Prostate gland (tissue), 2 donors: ENCODE results near the gene MCRIP2. TPM values are rescaled to one million over a fixed set of nuclear protein-coding genes. Genes with fewer than 3 reads are reported as not detected.
"Not testable (repeated sequence)": the region's sequence is repeated elsewhere in the genome, so short reads cannot be mapped to it uniquely, and the experiment has no call there.

Source experiments
- DNase-seq: peaks from one replicate; pipeline ENCODE4 v3.0.0-alpha.2; 2019; ENCODE audit warnings: low spot score
- H3K27ac ChIP-seq, 2 donors: fragments of 200-600 bp; sonication (generic); 2 replicates each; pipeline ENCODE4 v1.5.1; 2017 to 2019
- H3K27me3 ChIP-seq: fragments of 200-600 bp; sonication (generic); replicated peaks from 2 replicates; pipeline ENCODE4 v1.5.1; 2019; ENCODE audit not compliant: insufficient read depth
- H3K36me3 ChIP-seq, 2 donors: fragments of 200-600 bp; sonication (generic); 1 replicate in 1 of 2; 2 replicates in 1 of 2; pipeline versions ENCODE4 v1.5.1 to v1.8.1; 2017 to 2019
- H3K4me1 ChIP-seq: fragments of 200-600 bp; sonication (generic); replicated peaks from 2 replicates; pipeline ENCODE4 v1.5.1; 2019
- H3K4me3 ChIP-seq, 2 donors: fragments of 200-600 bp; sonication (generic); 2 replicates each; pipeline ENCODE4 v1.5.1; 2017 to 2019
- H3K9me3 ChIP-seq: fragments of 200-600 bp; sonication (generic); 2 replicates; pipeline ENCODE4 v1.5.1; 2017
- CTCF ChIP-seq, 4 experiments: fragments of 200-600 bp in 2 of 4; fragments of 450-650 bp in 2 of 4; sonication (generic) in 2 of 4; IDR thresholded peaks; 1 replicate in 3 of 4; 2 replicates in 1 of 4; pipeline ENCODE4 v1.5.1; 2016 to 2019; ENCODE audit warnings: antibody characterized with exemption in 4 of 4, mild to moderate bottlenecking in 2 of 4, moderate library complexity in 2 of 4
- POLR2A ChIP-seq: fragments of 450-650 bp; IDR thresholded peaks from one replicate; pipeline ENCODE4 v1.6.1; 2016; ENCODE audit warnings: antibody characterized with exemption, mild to moderate bottlenecking
- POLR2AphosphoS5 ChIP-seq: sonication (generic); formaldehyde crosslinking; IDR thresholded peaks from one replicate; pipeline ENCODE4 v1.6.1; 2017; ENCODE audit warnings: antibody characterized with exemption
- WGBS: methylation state at CpG from one replicate; pipeline ENCODE4 v1.1.5; 2018; 5-methylcytosine and 5-hydroxymethylcytosine counted together
- intact Hi-C: fragments of 100-400 bp; cut with DNase I; formaldehyde crosslinking; loops from one replicate; pipeline ENCODE4 v1.14.2; 2022
- total RNA-seq, 2 donors: library from RNA; depleted of rRNA; stranded (reverse); fragments of >200 nt; gene quantifications; one replicate each; pipeline ENCODE4 v1.1.0, GENCODE V29; 2016

MCRIP2 gene
- total RNA-seq, 2 donors from 2014 or later, result 59.5 to 61.6 TPM

GRCh38 chr16:684961-685696 is 43.5 kb downstream of the MCRIP2 start:
- no peaks in the 10 kb centered on the region for H3K27me3 ChIP-seq
- intact Hi-C loops, result no loop called here
- no peak for TF ChIP-seq CTCF (IDR thresholded peaks at IDR 0.05)
- 91% methylated on average over 61 of the region's 61 CpGs for WGBS
- H3K36me3 ChIP-seq, result peaks cover 7 to 10% of the 10 kb centered on the region in 2 donors
- H3K27ac ChIP-seq, result peak overlapping the region; percentile 74 to 76
- peaks cover 29% of the 10 kb centered on the region for H3K4me1 ChIP-seq
- H3K9me3 ChIP-seq, result no peaks in the 10 kb centered on the region
- no peak for DNase-seq
- H3K4me3 ChIP-seq, result peak overlapping the region; percentile 52 to 77

GRCh38 chr16:685967-686366 is 44.3 kb downstream of the MCRIP2 start:
- no peak for DNase-seq
- Histone ChIP-seq H3K36me3 (peaks cover 7 to 10% of the 10 kb centered on the region in 2 donors), H3K4me1 (peaks cover 28% of the 10 kb centered on the region), H3K27ac (no peak overlapping the region), H3K4me3 (no peak overlapping the region), H3K9me3 (no peaks in the 10 kb centered on the region), H3K27me3 (no peaks in the 10 kb centered on the region)
- intact Hi-C loops, result no loop called here
- WGBS, result 75% methylated on average over 7 of the region's 10 CpGs
- TF ChIP-seq CTCF (IDR thresholded peaks at IDR 0.05) (peak in 2 of 4 experiments; percentile 32 to 41), POLR2A (no peak)

GRCh38 chr16:686459-687260 is 45.0 kb downstream of the MCRIP2 start:
- H3K4me1 ChIP-seq, result peaks cover 23% of the 10 kb centered on the region
- WGBS, result 90% methylated on average over 42 of the region's 51 CpGs
- H3K9me3 ChIP-seq, result no peaks in the 10 kb centered on the region
- no peak overlapping the region for H3K27ac ChIP-seq
- DNase-seq, result no peak
- intact Hi-C loops, result no loop called here
- TF ChIP-seq CTCF (IDR thresholded peaks at IDR 0.05) (no peak), POLR2AphosphoS5 (no peak), POLR2A (no peak)
- no peaks in the 10 kb centered on the region for H3K27me3 ChIP-seq
- H3K36me3 ChIP-seq, result peaks cover 7 to 10% of the 10 kb centered on the region in 2 donors
- no peak overlapping the region for H3K4me3 ChIP-seq

GRCh38 chr16:687499-687898 is 45.9 kb downstream of the MCRIP2 start:
- DNase-seq, result no peak
- H3K4me3 ChIP-seq, result no peak overlapping the region
- no peak overlapping the region for H3K27ac ChIP-seq
- WGBS, result 95% methylated on average over 19 of the region's 19 CpGs
- no peaks in the 10 kb centered on the region for H3K27me3 ChIP-seq
- H3K4me1 ChIP-seq, result peaks cover 18% of the 10 kb centered on the region
- intact Hi-C loops, result no loop called here
- H3K9me3 ChIP-seq, result no peaks in the 10 kb centered on the region
- H3K36me3 ChIP-seq, result peaks cover 1 to 2% of the 10 kb centered on the region in 2 donors
- TF ChIP-seq POLR2AphosphoS5, result no peak

- WGBS, result 85% methylated on average over 24 of the region's 26 CpGs
- no peak for TF ChIP-seq POLR2A
- TF ChIP-seq POLR2AphosphoS5, result no peak
- no peak for TF ChIP-seq CTCF (IDR thresholded peaks at IDR 0.05)
- intact Hi-C loops, result no loop called here
- H3K27ac ChIP-seq, result peak overlapping the region in 1 of 2 donors; percentile 64
- DNase-seq, result no peak
- H3K4me1 ChIP-seq, result peaks cover 17% of the 10 kb centered on the region
- no peaks in the 10 kb centered on the region for H3K9me3 ChIP-seq
- H3K27me3 ChIP-seq, result peaks cover 9% of the 10 kb centered on the region
- H3K4me3 ChIP-seq, result peak overlapping the region; percentile 70 to 74
- no peaks in the 10 kb centered on the region for H3K36me3 ChIP-seq
Observed at GRCh38 chr16:689175-689897, 47.7 kb downstream of the MCRIP2 start.

GRCh38 chr16:691242-691641 is 49.6 kb downstream of the MCRIP2 start:
- H3K27me3 ChIP-seq, result peaks cover 21% of the 10 kb centered on the region
- H3K9me3 ChIP-seq, H3K4me3 ChIP-seq, H3K27ac ChIP-seq, H3K36me3 ChIP-seq, intact Hi-C loops, DNase-seq: not testable (repeated sequence)
- WGBS, result 70% methylated on average over 16 of the region's 16 CpGs
- H3K4me1 ChIP-seq, result peaks cover 11% of the 10 kb centered on the region
